ENCODE measurements around the gene ELP5.

Gene ELP5

DNA sequence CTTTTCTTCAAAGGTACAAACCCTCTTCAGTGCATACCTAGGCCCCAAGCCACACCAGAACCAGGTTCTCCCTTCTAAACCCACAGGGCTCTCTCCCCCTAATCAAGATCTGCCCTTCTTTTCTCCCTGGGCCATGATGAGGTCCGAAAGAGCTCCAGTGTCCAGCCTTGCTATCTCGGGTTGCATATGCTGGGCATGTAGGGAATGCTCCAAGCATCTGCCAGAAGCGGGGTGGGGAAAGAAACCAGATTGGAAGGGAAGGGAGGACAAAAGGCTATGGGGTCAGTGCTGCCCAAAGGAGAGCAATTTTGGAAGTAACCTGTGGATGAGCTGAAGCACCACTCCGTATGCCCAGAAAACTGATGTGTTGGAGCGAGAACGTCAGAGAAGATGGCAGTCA lies 2.8 kb upstream of the ELP5 start:
- no peak overlapping the region for H3K4me3 ChIP-seq (ENCODE audit: low read depth, low read length)
- no peak for DNase-seq (ENCODE audit: low read depth)

DNA sequence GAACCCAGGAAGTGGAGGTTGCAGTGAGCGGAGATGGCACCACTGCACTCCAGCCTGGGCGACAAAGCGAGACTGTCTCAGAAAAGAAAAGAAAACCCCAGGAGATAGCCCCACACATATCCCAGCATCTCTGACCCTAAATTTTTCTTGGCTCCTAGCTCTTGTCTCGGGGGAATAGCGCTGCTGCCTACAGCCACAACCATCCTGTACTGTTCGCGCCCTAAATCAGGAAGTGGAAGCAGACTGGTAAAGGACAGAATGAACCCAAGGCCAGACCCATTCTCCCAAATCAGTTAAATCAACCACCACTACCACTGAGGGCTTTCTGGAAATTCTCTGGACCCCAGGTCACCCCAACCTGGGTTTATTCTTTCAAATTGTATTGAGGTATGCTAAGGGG lies 2.2 kb upstream of the ELP5 start:
- peak overlapping the region; percentile 87 for H3K4me3 ChIP-seq (ENCODE audit: low read depth, low read length)
- no peak for DNase-seq (ENCODE audit: low read depth)

DNA sequence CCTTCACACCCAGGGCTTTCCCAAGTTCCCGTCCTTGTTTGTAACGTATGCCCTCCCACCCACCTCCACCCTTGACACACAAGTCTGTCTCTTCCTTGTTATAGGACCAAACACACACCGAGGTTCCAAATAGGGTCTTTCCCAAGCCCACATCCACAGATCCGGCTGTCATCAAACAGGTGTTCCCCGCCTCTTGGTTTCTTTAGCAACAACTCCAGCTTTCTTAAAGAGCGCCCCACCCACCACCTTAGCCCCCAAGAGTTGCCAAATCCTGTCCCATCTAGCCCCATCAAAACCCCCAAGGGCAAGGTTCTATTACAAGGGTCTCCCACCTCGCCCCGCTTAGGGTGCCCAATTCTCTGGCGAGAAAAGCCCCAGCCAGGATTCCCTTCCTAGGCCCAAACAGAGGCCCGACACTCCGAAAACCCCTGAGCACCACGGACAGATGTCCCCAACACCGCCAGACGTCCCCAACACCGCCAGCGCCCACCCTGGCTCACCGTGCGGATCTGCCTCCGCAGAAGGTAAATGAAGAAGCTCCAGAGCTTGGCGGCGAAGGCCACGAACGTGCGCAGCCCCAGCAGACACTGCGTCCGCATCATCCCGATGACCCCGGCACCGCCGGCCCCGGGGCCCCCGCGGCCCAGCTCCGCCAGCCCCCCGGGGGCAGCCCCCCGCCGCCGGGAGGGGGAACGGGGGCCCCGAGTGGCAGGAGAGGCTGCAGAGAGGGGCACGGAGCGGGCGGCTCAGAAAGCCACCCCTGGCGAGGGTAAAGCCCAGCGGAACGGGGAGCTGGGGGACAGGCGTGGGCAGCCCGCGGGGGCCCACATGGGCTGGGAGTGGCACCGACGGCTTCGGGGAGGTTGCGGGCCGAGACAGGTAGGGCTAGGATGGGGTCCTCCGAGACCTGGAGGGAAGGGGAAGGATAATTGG lies 1.1 kb upstream of the ELP5 start:
- peak overlapping the region; percentile 87 for H3K4me3 ChIP-seq (ENCODE audit: low read depth, low read length)
- no peak for DNase-seq (ENCODE audit: low read depth)

DNA sequence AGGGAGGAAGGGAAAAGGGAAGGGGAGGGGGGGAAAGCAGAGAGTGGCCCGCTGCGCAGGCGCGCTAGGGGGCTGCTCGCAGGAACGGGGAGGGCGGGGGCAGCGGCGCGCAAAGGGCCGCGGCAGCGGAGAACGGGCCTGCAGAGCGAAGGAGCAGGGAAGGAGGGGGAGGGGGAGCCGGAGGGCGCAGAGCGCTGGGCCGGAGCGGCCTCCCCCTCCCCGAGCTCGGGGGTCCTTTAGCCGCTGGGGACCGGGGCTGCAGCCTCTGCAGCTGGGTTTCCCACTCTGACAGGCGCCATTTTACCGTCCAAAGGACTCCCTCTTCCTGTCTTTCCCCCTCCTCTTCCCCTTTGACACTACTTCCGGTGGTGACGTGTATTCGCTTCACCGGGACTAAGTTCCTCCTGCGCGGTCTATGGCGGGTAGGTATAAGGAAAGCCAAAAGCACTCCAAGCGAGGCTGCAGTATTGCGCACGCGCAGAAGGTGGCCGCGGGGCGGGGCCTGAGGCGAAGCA lies 297 bp upstream of the ELP5 start, which contains the start of gene CTDNEP1:
Gene CTDNEP1 (minus strand): TSS at position 74 of the 515 bp plus-strand sequence. CDS start 438 bp downstream, outside the sequence.
- H3K4me3 ChIP-seq (ENCODE audit: low read depth, low read length): peak within 1 kb of the TSS; percentile 87
- peak; percentile 98 for DNase-seq (ENCODE audit: low read depth)

DNA sequence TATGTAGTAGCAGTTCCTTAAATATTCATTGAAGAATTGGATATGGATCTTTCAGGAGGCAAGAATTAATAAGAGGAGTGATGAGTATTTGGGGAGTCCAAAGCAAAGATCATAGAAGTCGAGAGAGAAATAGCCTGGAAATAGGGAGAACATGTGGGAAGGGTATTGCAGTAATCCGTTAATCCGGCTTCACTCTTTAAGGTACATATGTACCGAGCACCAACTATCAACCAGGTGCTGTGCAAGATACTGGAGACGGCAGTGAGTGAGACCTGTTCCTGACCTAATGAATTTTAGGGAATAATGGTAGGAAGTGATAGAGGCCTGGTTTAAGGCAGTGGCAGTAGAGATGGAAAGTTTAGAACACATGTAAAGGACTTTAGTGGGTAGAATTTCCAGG lies 1.1 kb downstream of the ELP5 start:
- H3K4me3 ChIP-seq (ENCODE audit: low read depth, low read length): peak overlapping the region; percentile 87
- no peak for DNase-seq (ENCODE audit: low read depth)

DNA sequence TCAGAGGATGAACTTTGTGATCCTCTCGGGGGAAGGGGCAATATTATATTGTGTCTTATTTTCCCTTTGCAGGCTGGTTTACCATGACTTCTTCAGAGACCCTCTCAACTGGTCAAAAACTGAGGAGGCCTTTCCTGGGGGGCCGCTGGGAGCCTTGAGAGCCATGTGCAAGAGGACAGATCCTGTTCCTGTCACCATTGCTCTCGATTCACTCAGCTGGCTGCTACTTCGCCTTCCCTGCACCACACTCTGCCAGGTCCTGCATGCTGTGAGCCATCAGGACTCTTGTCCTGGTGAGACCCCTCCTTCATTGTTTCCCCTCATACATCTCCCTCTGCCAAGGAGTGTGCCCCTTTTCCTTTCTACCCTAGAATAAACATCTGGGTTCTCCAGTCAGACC lies 2.5 kb downstream of the ELP5 start:
- no peak overlapping the region for H3K4me3 ChIP-seq (ENCODE audit: low read depth, low read length)
- no peak for DNase-seq (ENCODE audit: low read depth)

DNA sequence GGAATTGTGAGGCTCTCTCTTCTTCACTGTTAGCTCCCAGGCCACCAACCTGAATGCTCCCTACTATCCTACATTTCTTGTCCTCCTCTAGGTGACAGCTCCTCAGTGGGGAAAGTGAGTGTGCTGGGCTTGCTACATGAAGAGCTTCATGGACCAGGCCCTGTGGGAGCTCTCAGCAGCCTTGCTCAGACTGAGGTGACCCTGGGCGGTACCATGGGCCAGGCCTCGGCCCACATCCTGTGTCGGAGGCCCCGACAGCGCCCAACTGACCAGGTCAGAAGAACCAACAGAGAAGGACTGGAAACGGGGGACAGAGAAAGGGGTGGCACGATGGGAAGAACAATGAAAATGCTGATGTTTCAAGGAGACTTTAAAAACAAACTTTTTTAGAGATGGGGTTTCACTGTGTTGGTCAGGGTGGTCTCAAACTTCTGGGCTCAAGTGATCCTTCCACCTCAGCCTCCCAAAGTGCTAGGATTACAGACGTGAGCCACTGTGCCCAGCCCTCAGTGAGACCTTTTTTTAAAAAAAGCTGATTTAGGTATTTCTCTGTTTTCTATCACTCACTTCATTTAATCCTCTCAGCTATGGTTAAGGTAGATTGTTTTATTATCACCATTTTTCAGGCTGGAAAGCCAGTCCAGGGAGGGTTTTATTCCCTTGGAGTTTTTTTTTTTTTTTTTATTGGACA lies 4.9 kb downstream of the ELP5 start:
- DNase-seq (ENCODE audit: low read depth): no peak
- H3K4me3 ChIP-seq (ENCODE audit: low read depth, low read length): no peak overlapping the region

DNA sequence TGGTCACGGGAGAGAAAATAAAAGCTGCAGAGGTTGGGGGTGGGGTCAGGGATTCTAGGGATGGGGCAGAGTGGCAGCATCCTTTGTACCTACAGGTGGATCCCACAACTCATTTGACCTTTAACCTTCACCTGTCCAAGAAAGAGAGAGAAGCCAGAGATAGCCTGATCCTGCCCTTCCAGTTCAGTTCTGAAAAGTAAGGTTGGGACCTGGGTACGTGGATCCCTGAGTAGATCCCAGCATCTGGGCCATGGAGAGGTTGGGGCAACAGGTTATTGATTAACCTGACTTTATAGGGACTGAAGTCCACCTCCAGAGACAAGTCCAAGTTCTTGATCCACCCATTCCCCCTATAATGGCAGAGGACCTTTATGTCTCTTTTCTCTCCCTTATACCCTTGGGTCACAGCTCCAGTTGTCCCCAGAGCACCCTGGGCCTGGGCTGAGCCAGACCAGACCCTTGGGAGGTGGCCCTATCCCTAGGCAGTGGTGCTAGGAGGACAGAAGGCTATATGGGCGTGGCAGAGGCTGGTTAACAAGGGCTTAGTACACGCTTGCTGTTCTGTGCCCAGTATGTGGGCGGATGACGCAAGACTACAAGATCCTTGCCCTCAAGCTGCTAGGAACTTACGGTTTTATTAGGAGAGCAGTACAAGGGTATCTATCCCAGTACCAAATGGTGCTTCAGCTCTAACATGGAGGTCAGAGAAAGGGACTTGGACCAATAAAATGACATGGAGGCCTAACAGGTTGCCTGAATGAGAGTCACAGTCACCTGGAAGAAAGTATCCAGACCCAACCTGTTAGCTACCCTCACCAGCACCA lies 6.9 kb downstream of the ELP5 start:
- no peak overlapping the region for H3K4me3 ChIP-seq (ENCODE audit: low read depth, low read length)
- DNase-seq (ENCODE audit: low read depth): no peak

DNA sequence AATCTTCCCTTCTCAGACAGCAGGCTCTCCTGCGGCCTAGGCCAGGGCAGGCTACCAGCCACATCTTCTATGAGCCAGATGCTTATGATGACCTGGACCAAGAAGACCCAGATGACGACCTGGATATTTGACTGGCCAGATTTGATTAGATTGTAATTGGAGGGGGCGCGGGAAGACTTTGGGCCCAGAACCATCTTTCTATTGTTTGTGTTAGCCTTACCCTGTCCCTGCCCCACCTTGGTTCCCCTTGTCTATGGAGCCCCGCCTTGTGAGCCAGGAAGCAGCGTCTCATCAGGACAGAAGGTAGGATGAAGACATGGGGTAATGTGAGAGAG lies 7.5 kb downstream of the ELP5 start:
- no peak for DNase-seq (ENCODE audit: low read depth)
- H3K4me3 ChIP-seq (ENCODE audit: low read depth, low read length): no peak overlapping the region

DNA sequence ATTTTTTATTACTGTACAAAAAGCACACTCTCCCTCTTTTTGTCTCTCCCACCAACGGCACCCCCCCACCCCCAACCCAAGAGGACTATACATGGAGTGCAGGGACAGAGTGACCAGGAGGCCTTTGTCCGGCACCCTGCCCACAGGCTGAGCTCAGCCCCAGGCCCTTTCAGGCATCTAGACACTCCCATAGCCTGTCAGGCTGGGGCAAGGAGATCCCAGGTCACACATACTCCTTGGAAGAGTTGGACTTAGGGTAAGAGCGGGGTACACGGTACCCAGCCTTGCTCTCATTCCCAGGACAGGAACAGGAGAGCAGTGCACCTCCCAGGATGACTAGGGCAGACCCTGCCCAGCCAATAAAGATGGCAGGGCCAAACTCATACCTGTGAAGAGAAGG lies 8.1 kb downstream of the ELP5 start:
- H3K4me3 ChIP-seq (ENCODE audit: low read depth, low read length): no peak overlapping the region
- no peak for DNase-seq (ENCODE audit: low read depth)

DNA sequence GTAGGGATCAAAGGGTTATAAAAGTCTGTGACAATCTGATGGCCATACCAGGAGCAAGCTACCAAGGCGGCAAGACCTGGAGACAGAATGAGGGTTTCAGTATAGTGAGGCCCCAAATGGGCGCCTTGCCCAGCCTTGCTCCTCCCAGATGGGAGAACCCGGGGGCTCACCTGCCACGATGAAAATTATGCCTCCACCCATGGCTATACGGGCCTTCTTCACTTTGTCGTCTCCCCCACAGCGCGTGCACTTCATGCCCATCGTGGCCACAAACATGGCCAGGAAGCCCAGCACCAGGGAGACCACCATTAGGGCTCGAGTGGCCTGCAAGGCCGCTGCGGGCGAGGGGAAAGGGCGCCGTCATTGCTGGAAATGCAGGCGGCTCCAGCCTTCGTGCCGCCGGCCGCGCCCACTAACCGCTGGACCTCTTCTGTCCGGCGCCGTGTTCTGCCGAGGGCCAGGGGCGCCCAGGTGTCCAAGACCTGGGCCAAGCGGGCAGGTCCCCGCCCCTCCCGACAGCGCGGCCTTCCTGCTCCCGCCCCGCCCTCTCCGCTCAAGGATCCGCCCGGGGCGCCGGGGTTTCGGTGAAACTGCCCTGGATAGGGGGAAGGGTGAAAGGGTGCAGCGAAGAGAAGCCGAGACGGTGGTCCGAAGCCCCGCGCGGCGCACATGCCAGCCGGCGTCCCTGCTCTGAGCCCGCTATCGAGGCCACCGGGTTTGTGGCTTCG lies 8.8 kb downstream of the ELP5 start:
- no peak for DNase-seq (ENCODE audit: low read depth)
- H3K4me3 ChIP-seq (ENCODE audit: low read depth, low read length): peak overlapping the region; percentile 40

DNA sequence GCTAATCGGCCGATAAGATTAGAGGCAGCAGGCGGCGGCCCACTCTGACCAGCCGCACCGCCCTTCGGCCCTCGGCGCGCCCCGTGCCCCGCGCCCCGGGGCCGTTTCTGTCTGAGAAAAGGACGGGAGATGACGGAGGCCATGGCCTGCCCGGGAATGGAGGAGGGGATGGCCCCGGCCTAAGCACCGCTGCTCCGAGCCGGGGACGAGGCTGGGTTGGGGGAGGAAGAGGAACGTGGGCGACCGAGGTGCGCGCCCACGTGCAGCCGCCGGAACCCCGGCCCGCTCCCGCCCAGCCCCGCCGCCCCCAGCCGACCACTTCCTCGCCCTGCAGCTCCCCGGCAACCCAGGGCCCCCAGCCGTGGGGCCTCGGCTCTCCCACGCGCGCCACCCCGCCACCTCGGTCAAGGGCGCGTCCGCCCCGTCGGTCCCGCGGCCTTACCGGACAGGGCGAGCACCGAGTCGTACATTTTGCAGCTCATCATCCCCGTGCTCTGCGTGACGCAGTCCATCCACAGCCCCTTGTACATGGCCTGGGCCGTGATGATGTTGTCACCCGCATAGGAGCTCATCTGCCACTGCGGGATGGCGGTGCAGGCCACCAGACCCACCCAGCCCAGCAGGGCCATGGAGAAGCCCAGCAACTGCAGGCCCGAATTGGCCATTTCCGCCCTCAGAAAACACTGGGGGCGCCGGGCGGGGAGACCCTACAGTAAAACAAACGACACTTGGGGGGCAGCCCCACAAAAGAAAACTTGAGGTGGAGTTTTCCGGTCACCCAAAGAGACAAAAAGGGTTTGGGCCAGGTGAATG lies 9.6 kb downstream of the ELP5 start:
- H3K4me3 ChIP-seq (ENCODE audit: low read depth, low read length): peak overlapping the region; percentile 40
- no peak for DNase-seq (ENCODE audit: low read depth)

DNA sequence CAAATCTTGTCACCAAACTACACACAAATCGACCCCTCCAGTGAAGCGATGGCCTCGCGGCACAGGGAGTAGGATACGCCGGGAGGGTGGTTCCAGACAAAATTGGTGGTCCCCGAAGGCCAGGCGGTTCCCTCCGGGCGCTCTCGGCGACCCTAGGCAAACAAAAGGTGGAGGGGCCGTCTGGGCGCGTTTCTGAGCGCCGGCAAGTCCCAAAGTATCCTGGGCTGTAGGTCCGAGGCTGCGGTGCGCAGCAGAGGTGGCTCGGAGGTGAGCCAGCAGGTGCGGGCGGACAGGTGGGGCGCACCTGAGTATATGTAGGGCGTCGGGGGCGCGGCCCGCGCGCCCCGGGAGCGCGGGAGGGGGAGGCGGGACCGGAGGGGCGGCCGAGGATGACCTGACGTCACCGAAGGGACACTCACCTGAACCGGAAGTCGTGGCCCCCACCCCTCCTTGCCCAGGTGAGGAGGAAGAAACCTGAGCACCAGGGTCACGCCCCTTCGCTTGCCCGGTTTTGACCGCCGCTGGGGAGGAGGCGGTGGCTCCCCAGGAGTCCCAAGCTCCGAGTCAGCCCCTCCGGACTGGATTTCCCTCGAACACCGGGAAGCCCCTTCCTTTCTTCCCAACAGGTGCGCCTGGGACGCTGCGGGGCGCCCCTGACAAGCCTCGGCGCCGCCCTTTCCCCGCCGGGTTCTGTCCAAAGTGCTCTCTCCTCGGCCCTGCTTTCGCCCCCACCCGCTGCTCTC lies 10.3 kb downstream of the ELP5 start, which contains the start of gene CLDN7:
Gene CLDN7 (minus strand): TSS at position 287 of the 743 bp plus-strand sequence. CDS start 435 bp downstream, outside the sequence.
- H3K4me3 ChIP-seq (ENCODE audit: low read depth, low read length): peak within 1 kb of the TSS; percentile 40
- no peak for DNase-seq (ENCODE audit: low read depth)

DNA sequence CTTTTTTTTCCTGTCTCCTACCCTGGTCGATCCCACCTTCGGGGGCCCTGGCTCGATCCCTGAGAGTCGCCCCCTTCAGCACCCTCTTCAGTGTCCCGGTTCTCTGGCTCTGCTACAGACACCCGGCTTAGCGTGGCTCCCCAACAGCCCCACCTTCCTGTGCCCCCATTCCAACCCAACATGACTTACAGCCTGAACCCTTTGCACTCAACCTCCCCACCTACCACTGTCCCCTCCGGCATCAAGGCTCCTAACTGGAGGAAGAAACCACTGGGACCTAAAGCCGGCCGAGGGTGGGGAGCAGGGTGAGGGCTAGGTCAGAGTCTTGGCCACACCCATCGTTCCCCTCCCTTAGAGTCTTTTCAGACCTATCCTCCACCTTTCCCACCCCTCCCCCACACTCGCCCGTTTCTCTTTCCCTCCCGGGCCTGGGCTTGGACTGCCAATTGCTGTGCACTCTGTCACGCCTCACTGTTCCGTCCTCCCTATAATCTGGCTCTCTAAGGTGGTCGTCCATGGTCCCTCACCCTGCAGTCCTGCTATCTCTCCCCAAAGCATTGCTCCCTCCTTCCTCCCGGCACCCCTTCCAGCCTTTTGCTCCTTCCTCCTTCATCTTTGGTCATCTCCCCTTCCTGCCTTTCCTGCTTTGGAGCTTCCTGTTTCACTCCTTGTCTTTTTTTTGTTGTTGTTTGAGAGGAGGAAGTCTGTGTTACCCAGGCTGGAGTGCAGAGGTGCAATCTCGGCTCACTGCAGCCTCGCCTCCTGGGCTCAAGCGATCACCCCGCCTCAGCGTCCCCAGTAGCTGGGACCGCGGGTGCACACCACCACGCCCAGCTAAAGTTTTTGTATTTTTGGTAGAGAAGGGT lies 11.2 kb downstream of the ELP5 start:
- DNase-seq (ENCODE audit: low read depth): no peak
- H3K4me3 ChIP-seq (ENCODE audit: low read depth, low read length): no peak overlapping the region

DNA sequence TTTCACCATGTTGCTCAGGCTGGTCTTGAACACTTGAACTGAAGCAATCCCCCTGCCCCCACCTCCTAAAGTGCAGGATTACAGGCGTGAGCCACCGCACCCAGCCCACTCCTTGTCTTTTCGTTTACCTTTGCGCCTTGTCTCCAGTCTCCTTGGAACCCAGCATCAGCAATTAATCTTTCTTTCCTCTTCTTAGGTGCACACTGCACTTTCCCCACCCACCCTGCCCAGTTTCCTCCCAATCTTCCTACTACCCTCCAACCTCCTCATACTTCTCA lies 11.7 kb downstream of the ELP5 start:
- DNase-seq (ENCODE audit: low read depth): no peak
- H3K4me3 ChIP-seq (ENCODE audit: low read depth, low read length): no peak overlapping the region

DNA sequence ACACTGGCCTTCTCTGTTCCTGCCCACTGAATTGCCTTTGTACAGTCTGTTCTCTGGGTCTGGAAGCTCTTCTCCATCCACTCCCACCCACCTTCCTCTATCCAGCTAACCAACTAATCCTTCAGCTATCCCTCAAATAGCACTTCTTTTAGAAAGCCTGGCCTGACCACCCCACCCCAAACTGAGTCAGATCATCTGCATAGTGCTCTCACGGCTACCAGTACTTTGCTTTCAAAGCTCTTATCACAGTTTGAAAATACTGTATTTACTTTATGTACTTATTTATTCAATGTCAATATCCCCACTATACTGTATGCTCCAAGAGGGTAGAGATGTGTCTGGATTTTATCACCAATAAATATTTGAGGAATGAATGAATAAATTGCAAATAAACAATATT lies 14.8 kb downstream of the ELP5 start:
- no peak for DNase-seq (ENCODE audit: low read depth)
- H3K4me3 ChIP-seq (ENCODE audit: low read depth, low read length): no peak overlapping the region

DNA sequence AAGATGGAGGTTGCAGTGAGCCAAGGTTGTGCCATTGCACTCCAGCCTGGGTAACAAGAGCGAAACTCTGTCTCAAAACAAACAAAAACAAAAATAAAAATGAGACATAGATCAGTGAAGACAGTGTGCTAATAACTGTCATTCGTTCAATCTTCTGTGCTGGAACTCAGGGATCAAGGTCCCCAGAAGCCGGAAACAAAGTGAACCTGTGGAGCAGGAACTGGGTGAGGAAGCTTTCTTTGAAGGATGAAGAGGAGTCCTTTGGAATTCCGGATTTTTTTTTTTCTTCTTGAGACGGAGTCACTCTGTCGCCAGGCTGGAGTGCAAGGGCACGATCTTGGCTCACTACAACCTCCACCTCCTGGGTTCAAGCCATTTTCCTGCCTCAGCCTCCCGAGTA lies 27.4 kb downstream of the ELP5 start:
- no peak overlapping the region for H3K4me3 ChIP-seq (ENCODE audit: low read depth, low read length)
- no peak for DNase-seq (ENCODE audit: low read depth)
